BLaER1 (cell line): ENCODE results near the gene TEX22.

ENCODE experiments used
- H3K27ac ChIP-seq: shearing (Covaris generic); formaldehyde crosslinking; 2 replicates; pipeline ENCODE4 v1.8.1; 2022
- H3K27me3 ChIP-seq: shearing (Covaris generic); formaldehyde crosslinking; 2 replicates; pipeline ENCODE4 v1.8.1; 2022
- H3K36me3 ChIP-seq: shearing (Covaris generic); formaldehyde crosslinking; 2 replicates; pipeline ENCODE4 v1.8.1; 2022
- H3K4me1 ChIP-seq: shearing (Covaris generic); formaldehyde crosslinking; 2 replicates; pipeline ENCODE4 v1.8.1; 2022
- H3K4me2 ChIP-seq: shearing (Covaris generic); formaldehyde crosslinking; 2 replicates; pipeline ENCODE4 v1.8.1; 2022
- H3K4me3 ChIP-seq: shearing (Covaris generic); formaldehyde crosslinking; 2 replicates; pipeline ENCODE4 v1.8.1; 2022
- H3K9ac ChIP-seq: shearing (Covaris generic); formaldehyde crosslinking; 2 replicates; pipeline ENCODE4 v1.8.1; 2022
- H3K9me3 ChIP-seq: shearing (Covaris generic); formaldehyde crosslinking; 2 replicates; pipeline ENCODE4 v1.8.1; 2022
- H4K20me1 ChIP-seq: shearing (Covaris generic); formaldehyde crosslinking; 2 replicates; pipeline ENCODE4 v1.8.1; 2022
- Cebpa-rat ChIP-seq: shearing (Covaris generic); IDR thresholded peaks from 2 replicates; pipeline ENCODE4 v1.8.1; 2022

Gene TEX22

DNA sequence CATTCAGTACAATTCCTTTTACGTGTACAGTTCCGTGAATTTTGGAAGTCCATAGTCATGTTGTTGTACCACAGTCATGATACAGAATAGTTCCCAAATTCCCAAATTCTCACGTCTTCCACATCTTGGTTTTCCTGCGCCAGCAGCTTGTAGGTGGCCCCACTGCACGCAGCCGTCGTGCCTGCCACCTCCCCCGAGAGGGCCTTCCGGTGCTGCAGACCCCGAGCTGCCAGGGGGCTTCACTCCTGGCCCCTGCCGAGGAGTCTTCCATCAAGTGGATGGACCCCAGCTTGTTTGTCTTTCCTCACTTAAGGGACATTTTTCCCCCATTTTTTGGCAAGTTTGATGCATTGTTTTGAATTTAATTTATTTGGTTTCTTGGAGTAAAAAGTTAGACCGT lies 38.1 kb downstream of the TEX22 start:
- H4K20me1 ChIP-seq, result peaks cover 99% of the 10 kb centered on the region
- H3K4me2 ChIP-seq, result peak overlapping the region; percentile 43
- no peaks in the 10 kb centered on the region for H3K27me3 ChIP-seq
- no peak overlapping the region for H3K4me3 ChIP-seq
- peaks cover 96% of the 10 kb centered on the region for H3K36me3 ChIP-seq
- H3K9ac ChIP-seq, result no peak overlapping the region
- peaks cover 39% of the 10 kb centered on the region for H3K9me3 ChIP-seq
- H3K4me1 ChIP-seq, result peaks cover 69% of the 10 kb centered on the region
- no peak for TF ChIP-seq Cebpa-rat
- no peak overlapping the region for H3K27ac ChIP-seq

GRCh38 chr14:105436891-105437722 lies 38.8 kb downstream of the TEX22 start:
- Histone ChIP-seq H3K4me1 (peaks cover 69% of the 10 kb centered on the region), H3K27ac (peak overlapping the region; percentile 63; the same call in 1 of the 2 replicates), H3K4me3 (no peak overlapping the region), H3K9ac (no peak overlapping the region), H3K4me2 (peak overlapping the region; percentile 11; the same call in 1 of the 2 replicates), H3K27me3 (no peaks in the 10 kb centered on the region), H4K20me1 (peaks cover 97% of the 10 kb centered on the region), H3K9me3 (peaks cover 36% of the 10 kb centered on the region), H3K36me3 (peaks cover 94% of the 10 kb centered on the region)
- TF ChIP-seq Cebpa-rat, result no peak

DNA sequence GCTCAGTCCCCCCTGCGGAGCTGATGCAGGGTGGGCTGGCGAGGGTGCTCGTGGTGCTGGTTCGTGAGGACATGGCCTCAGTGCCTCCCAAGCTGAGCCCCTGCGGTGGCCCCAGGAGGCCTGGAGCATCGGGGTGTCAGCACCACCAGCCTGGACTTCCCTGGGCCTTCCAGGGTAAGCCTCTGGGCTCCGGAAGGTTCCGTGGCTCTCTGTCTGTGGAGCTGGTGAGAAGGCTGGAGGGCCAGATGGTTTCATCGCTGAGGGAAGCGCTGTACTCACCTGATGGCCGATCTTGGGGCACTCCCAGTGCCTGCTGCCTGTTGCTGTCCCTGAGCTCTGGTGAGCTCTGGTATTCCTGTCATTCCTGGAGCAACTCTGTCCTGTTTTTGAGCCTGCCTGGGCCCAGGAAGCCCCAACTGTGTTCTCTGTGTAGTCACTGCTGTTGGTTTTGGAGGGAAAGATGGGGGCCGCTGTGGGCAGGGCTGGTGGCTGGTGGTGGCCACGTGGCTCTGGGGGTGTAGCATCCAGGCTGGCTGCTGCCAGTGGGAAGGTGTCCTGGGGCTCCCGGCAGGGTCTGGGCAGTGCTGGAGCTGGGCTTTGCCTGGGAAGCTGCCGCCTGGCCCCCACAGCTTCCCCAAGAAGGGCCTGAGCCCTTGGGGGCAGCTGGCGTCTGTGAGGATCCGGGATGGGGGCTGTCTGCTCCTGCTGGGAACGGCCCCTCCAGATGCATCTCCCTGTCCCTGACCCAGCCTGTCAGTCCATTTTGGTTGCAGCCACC lies 39.6 kb downstream of the TEX22 start:
- TF ChIP-seq Cebpa-rat, result no peak
- peaks cover 95% of the 10 kb centered on the region for H3K36me3 ChIP-seq
- H3K27me3 ChIP-seq, result no peaks in the 10 kb centered on the region
- peaks cover 35% of the 10 kb centered on the region for H3K9me3 ChIP-seq
- H3K4me1 ChIP-seq, result peaks cover 69% of the 10 kb centered on the region
- peak overlapping the region; percentile 11; the same call in 1 of the 2 replicates for H3K4me2 ChIP-seq
- peaks cover 97% of the 10 kb centered on the region for H4K20me1 ChIP-seq
- peak overlapping the region; percentile 63; the same call in 1 of the 2 replicates for H3K27ac ChIP-seq
- H3K9ac ChIP-seq, result no peak overlapping the region; the same call in 1 of the 2 replicates
- H3K4me3 ChIP-seq, result no peak overlapping the region

- peaks cover 97% of the 10 kb centered on the region for H4K20me1 ChIP-seq
- no peak for TF ChIP-seq Cebpa-rat
- peaks cover 90% of the 10 kb centered on the region for H3K36me3 ChIP-seq
These were observed 40.8 kb downstream of the TEX22 start for GRCh38 chr14:105439179-105439578.

GRCh38 chr14:105439710-105440553 lies 41.6 kb downstream of the TEX22 start:
- Histone ChIP-seq H3K9ac (no peak overlapping the region), H3K9me3 (peaks cover 18% of the 10 kb centered on the region), H4K20me1 (peaks cover 97% of the 10 kb centered on the region), H3K27me3 (no peaks in the 10 kb centered on the region), H3K4me3 (no peak overlapping the region), H3K27ac (no peak overlapping the region), H3K36me3 (peaks cover 83% of the 10 kb centered on the region), H3K4me1 (peaks cover 71% of the 10 kb centered on the region), H3K4me2 (no peak overlapping the region)
- TF ChIP-seq Cebpa-rat, result no peak

More at GRCh38 chr14:105439179-105439578, 40.8 kb downstream of the TEX22 start:
- no peak overlapping the region for H3K9ac ChIP-seq
- H3K4me1 ChIP-seq, result peaks cover 70% of the 10 kb centered on the region
- peak overlapping the region; percentile 9; the same call in 1 of the 2 replicates for H3K27ac ChIP-seq
- no peaks in the 10 kb centered on the region for H3K27me3 ChIP-seq
- peaks cover 24% of the 10 kb centered on the region for H3K9me3 ChIP-seq
- no peak overlapping the region for H3K4me2 ChIP-seq
- H3K4me3 ChIP-seq, result no peak overlapping the region

DNA sequence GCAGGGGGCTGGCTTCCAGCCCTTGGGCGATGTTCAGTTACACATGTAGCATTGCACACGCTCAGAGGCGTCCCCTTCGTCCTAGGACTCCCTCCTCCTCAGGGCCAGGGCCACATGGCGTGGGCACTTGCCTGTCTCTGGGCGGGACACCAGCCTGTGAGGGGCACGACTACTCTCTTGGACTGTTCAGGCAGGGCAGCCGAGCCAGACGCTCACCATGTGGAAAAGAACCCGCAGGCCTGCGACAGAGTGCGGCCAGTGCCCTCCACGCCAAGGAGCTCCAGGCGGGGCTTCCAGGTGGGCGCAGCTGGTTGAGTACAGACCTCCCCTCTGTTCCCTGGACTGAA lies 42.2 kb downstream of the TEX22 start:
- Histone ChIP-seq H3K36me3 (peaks cover 79% of the 10 kb centered on the region), H4K20me1 (peaks cover 97% of the 10 kb centered on the region), H3K9me3 (peaks cover 12% of the 10 kb centered on the region), H3K4me2 (no peak overlapping the region), H3K4me3 (no peak overlapping the region), H3K27me3 (no peaks in the 10 kb centered on the region), H3K4me1 (peaks cover 71% of the 10 kb centered on the region), H3K27ac (no peak overlapping the region), H3K9ac (no peak overlapping the region)
- TF ChIP-seq Cebpa-rat, result no peak

DNA sequence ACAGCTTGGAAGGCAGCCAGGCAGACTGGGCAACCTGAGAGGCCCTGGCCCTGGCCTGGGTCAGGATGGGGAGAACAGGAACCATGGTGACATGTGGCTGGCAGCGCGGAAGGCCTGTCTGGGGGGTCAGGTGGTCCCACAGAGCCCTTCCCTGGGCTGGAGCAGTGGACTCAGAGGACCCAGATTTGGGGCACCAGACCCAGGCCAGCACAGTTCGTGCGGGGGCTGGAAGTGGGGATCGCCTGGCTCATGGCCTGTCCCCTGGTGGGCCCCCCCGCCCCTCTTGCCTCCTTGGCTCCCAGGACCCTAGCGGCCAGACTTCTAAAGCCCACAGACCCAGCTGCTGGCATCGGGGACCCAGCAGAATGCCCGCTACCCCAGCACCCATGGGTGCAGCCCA lies 42.7 kb downstream of the TEX22 start:
- H3K9ac ChIP-seq, result no peak overlapping the region
- H3K9me3 ChIP-seq, result peaks cover 9% of the 10 kb centered on the region; the same call in 1 of the 2 replicates
- no peak overlapping the region for H3K4me3 ChIP-seq
- peaks cover 97% of the 10 kb centered on the region for H4K20me1 ChIP-seq
- TF ChIP-seq Cebpa-rat, result no peak
- H3K36me3 ChIP-seq, result peaks cover 79% of the 10 kb centered on the region
- no peak overlapping the region for H3K4me2 ChIP-seq
- no peak overlapping the region for H3K27ac ChIP-seq
- no peaks in the 10 kb centered on the region for H3K27me3 ChIP-seq
- H3K4me1 ChIP-seq, result peaks cover 71% of the 10 kb centered on the region

DNA sequence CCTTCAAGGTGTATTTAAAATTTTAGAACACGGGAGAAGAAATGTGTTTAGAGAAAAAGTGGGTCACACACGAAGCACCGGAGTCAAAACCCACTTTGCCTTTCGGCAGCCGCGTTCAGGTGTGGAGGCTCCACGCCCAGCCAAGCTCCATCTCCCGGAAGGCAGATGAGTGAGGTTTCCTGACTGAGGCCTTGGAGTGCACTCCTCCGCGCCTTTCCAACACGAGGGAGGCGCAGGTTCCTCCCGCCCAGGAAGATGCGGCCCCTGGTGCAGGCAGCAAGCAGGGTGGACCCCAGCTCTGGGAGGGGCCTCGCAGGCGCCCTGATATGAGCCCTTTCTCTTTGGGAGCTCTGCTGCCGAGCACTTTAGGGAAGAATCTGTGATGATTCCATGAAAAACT lies 43.8 kb downstream of the TEX22 start:
- TF ChIP-seq Cebpa-rat, result no peak
- Histone ChIP-seq H3K4me1 (peaks cover 71% of the 10 kb centered on the region), H3K4me2 (no peak overlapping the region), H3K27me3 (no peaks in the 10 kb centered on the region), H3K9me3 (0 out of 2 replicates have a peak, but pooled peaks cover under 1% of the 10 kb centered on the region), H4K20me1 (peaks cover 97% of the 10 kb centered on the region), H3K9ac (no peak overlapping the region), H3K27ac (no peak overlapping the region), H3K36me3 (peaks cover 78% of the 10 kb centered on the region), H3K4me3 (no peak overlapping the region)

- H3K36me3 ChIP-seq, result peaks cover 78% of the 10 kb centered on the region
- no peak overlapping the region for H3K9ac ChIP-seq
- TF ChIP-seq Cebpa-rat, result no peak
- no peaks in the 10 kb centered on the region for H3K9me3 ChIP-seq
- no peaks in the 10 kb centered on the region for H3K27me3 ChIP-seq
- H3K4me3 ChIP-seq, result no peak overlapping the region
- H3K27ac ChIP-seq, result no peak overlapping the region
- no peak overlapping the region for H3K4me2 ChIP-seq
- peaks cover 97% of the 10 kb centered on the region for H4K20me1 ChIP-seq
- peaks cover 71% of the 10 kb centered on the region for H3K4me1 ChIP-seq
These were observed 44.5 kb downstream of the TEX22 start for GRCh38 chr14:105442834-105443233.
